NCI-H2196 (cell line): ENCODE data around the gene DOP1B.

ENCODE experiments used
- DNase-seq: peaks from one replicate; lab custom pipeline; 2025; ENCODE audit not compliant: unreplicated experiment; lab: John Stamatoyannopoulos, UW

The DOP1B gene

DNA sequence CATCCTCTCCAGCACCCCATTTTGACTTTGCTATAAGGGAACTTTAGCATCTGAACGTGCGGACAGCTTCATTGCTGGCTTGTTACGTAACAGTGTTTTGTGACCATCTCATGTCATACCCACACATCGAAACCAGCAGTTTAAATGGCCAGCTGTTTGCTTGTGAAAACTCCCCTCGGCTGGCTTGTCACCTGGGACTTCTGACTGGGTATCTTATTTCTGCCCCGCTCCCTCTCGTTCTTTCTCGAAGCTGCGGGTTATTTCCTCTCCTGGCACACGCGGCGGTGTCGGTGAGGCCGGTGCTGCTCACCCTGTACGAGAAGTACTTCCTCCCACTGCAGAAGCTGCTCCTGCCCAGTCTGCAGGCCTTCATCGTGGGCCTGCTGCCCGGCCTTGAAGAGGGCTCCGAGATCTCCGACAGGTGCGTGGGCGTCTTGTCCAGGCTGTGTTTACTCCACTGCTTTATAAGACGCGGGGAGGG is 43.5 kb downstream of the DOP1B start:
- DNase-seq, result no peak

- DNase-seq, result no peak
Observed at GRCh38 chr21:36202726-36203602, 46.3 kb downstream of the DOP1B start.

DNA sequence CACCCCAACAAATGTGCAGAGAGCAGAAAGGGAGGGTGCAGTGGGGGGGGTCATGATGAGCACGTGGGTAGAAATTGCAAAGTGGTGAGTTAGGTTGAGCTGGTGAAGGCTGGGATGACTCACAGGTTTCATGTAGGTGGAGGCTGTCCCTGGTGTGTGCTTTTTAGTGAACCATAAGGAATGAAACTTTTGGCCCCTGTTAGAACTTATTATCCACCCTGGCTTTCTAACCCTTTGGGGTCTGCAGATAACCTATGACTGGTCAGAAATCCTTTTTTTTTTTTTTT is 46.9 kb downstream of the DOP1B start:
- no peak for DNase-seq

DNA sequence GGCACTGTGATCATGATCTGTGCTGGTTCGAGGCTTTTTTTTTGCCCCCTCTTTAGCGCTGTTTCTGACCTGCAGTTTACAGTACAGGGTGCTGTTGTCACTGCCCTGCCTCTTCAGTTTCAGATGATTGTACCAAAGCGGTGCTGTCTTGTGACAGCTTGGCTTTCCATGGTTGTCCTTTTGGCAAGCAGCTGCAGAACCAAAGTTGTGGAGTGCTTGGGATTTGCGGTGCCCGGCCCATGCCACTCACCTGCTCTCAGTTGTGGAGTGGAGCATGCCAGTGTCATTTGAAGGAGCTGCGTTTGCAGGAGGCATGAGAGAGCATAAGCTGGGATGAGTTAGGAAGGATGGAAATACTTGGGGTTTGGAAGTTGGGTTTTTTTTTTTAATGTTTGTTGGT is 48.4 kb downstream of the DOP1B start:
- no peak for DNase-seq

- DNase-seq, result no peak
Observed at GRCh38 chr21:36205962-36206361, 49.3 kb downstream of the DOP1B start.
